HEK293 (cell line): Measurements from ENCODE around the gene MON2.

Experiments used
- GLI4 ChIP-seq: fragments of 450-650 bp; formaldehyde crosslinking; IDR thresholded peaks from 2 replicates; pipeline ENCODE4 v1.5.1; 2016; ENCODE audit warnings: missing biosample characterization, missing genetic modification characterization
- MYNN ChIP-seq: fragments of 450-650 bp; formaldehyde crosslinking; IDR thresholded peaks from 2 replicates; pipeline ENCODE4 v1.5.1; 2016; ENCODE audit warnings: missing biosample characterization, missing genetic modification characterization, borderline replicate concordance
- SCRT2 ChIP-seq: fragments of 450-650 bp; formaldehyde crosslinking; IDR thresholded peaks from 2 replicates; pipeline ENCODE4 v1.5.1; 2016; ENCODE audit warnings: missing biosample characterization, missing genetic modification characterization
- ZNF121 ChIP-seq: fragments of 450-650 bp; formaldehyde crosslinking; IDR thresholded peaks from 2 replicates; pipeline ENCODE4 v1.5.1; 2016; ENCODE audit warnings: missing biosample characterization, missing genetic modification characterization
- ZNF324 ChIP-seq: fragments of 450-650 bp; formaldehyde crosslinking; IDR thresholded peaks from 2 replicates; pipeline ENCODE4 v1.5.1; 2016; ENCODE audit warnings: missing biosample characterization, missing genetic modification characterization
- TF ChIP-seq, protein P1 (sequence below): fragments of 450-650 bp; formaldehyde crosslinking; IDR thresholded peaks from 2 replicates; pipeline ENCODE4 v1.5.1; 2016; ENCODE audit warnings: missing biosample characterization, missing genetic modification characterization
- TF ChIP-seq, protein P2 (sequence below): fragments of 450-650 bp; formaldehyde crosslinking; IDR thresholded peaks from 2 replicates; pipeline ENCODE4 v1.5.1; 2016; ENCODE audit warnings: missing biosample characterization, missing genetic modification characterization

DNA sequence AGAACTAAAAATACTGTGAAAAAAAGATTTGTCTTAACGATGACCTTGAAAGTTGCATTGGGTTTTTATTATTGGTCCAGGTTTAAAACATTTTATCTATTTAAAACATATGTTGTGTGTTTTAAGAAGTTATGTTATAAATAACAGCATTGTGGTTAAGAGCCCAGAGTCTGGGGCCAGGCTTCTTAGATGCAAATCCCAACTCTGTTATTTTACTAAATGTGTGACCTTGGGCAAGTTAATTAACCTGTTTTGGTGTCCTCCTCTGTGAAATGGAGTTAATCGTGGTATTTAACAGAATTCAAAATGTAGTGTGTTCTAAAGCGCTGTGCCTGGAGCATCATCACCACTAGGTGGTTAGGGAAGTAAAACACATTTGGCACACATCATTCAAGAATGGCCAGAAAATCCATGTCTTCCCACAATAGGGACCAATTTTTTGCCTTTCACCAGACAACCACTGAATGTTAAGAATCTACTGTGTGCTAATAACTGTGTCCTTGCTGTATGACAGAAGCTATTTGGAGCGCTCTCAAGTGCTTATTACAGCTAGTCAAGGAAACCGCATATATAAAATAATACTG is 133.3 kb downstream of the MON2 start:
- TF ChIP-seq, protein P1, sequence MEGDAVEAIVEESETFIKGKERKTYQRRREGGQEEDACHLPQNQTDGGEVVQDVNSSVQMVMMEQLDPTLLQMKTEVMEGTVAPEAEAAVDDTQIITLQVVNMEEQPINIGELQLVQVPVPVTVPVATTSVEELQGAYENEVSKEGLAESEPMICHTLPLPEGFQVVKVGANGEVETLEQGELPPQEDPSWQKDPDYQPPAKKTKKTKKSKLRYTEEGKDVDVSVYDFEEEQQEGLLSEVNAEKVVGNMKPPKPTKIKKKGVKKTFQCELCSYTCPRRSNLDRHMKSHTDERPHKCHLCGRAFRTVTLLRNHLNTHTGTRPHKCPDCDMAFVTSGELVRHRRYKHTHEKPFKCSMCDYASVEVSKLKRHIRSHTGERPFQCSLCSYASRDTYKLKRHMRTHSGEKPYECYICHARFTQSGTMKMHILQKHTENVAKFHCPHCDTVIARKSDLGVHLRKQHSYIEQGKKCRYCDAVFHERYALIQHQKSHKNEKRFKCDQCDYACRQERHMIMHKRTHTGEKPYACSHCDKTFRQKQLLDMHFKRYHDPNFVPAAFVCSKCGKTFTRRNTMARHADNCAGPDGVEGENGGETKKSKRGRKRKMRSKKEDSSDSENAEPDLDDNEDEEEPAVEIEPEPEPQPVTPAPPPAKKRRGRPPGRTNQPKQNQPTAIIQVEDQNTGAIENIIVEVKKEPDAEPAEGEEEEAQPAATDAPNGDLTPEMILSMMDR, result no peak
- no peak for TF ChIP-seq ZNF121 (tag by site-specific recombination)
- no peak for TF ChIP-seq ZNF324 (tag by site-specific recombination)
- TF ChIP-seq, protein P2, sequence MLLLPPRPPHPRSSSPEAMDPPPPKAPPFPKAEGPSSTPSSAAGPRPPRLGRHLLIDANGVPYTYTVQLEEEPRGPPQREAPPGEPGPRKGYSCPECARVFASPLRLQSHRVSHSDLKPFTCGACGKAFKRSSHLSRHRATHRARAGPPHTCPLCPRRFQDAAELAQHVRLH (tag by site-specific recombination), result no peak
- no peak for TF ChIP-seq MYNN
- no peak for TF ChIP-seq SCRT2 (tag by site-specific recombination)
- TF ChIP-seq GLI4 (tag by site-specific recombination), result no peak
